ENCODE results near the gene ARVCF.

ARVCF gene

DNA sequence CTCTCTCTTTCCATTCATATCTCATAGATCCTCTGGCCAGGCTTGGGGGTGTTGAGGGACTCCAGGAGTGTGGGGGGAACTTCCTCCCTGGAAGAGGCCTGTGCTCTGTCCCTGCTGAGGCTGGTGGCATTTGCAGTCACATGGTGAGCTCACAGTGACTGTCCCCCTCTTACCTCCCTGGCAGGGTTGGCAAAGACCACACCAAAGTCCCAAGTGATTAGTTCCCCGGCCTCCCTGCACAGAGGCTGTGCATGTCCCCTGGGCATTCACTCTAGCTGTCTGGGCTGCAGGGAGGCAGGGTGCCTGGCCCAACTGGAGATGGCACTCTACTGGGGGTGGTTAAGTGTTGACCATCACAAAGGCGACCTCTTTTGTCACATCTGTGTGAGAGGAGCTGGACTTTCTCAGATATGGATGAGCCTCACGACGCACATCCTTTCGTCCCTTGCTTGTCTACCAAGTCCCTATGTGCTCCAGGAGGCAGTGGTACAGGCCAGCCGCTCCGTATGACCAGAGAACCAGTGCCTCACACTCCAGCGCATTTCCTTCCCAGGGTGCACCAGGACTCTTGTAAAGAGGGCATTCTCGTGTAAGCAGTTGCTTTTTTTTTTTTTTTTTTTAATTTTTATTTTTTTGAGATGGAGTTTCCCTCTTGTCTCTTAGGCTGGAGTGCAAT lies 13.1 kb upstream of the ARVCF start:
- no peak for DNase-seq

DNA sequence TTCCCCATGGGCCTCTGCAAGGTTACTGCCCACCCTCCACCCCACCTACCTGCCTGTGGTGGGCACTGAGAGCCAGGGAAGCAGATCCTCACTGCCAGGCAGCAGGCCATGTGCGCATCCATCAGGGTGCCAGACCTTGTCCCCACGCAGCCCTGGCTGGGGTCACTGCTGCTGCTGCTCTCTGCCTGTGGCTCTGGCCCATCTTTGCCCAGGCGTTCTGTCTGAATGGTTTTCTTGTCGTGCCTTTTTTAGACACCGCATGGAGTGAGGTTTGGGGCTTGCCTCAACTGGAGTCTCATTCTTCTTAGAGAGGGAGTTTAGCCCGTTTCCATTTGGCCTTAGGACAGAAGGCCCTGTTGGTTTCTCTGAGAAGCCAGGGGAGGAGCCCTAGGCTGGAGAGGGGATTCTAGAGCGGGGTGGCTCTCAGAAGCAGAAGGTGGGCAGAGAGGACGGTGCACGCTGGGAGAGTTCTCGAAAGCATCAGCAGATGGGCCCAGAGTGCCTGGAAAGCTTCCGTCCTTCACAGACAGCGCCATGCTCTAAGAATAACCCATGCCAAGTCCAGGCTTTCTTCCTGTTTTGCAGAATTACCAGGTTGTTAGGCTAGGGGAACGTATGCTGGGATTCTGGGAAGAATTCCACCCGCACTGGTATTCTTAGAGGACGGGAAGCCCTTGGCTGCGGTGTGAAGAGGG lies 12.4 kb upstream of the ARVCF start:
- no peak for DNase-seq

DNA sequence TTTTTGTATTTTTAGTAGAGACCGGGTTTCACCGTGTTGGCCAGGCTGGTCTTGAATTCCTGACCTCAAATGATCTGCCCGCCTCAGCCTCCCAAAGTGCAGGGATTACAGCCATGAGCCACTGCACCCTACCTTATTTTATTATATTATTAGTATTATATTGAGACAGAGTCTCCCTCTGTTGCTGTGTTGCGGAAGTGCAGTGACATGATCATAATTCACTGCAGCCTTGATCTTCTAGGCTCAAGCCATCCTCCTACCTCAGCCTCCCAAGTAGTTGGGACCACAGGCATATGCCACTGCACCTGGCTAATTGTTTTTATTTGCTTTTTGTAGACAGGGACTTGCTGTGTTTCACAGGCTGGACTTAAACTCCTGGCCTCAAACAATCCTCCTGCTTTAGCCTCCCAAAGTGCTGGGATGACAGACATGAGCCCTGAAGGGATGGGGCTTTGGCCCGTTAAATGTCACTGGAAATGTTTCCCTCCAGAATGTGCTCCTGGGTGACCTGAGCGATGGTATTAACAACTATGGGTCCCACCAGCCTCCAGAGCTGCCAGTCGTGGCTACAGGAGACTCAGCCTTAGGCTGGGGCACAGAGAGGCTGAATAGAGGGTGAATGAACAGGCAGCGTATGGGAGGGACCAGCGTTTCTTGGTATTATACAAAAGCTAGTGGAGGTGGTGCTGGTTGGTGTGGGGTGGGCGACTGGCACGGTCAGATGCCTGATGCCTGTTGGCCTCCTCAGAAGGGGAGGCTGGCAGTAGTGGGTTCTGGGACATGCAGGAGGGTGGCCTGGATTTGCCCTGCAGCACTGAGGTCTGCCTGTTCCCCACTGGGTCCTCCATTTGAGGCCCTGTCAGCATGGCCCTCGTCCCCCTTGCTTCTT lies 11.6 kb upstream of the ARVCF start:
- DNase-seq: no peak

DNA sequence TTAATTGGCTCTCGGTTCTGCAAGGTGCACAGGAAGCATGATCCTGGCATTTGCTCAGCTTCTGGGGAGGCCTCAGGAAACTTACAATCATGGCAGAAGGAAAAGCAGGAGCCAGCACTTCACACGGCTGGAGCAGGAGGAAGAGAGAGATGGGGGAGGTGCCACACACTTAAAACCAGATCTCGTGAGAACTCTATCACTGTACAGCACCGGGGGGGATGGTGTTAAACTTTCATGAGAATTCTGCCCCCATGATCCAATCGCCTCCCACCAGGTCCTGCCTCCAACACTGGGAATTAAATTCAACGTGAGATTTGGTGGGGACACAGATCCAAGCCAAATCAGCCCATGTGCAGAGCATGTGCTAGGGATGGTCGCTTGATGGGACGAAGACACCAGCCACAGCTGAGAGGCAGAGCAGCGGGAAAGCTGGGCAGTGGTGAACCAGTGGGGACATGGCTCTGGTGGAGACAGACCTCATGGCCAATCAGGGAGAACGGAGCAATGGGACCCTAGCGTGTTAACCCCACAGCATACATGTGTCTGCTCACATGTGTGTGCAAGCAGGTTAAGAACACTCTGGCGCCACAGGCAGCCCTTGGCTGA lies 10.5 kb upstream of the ARVCF start:
- no peak for DNase-seq

DNA sequence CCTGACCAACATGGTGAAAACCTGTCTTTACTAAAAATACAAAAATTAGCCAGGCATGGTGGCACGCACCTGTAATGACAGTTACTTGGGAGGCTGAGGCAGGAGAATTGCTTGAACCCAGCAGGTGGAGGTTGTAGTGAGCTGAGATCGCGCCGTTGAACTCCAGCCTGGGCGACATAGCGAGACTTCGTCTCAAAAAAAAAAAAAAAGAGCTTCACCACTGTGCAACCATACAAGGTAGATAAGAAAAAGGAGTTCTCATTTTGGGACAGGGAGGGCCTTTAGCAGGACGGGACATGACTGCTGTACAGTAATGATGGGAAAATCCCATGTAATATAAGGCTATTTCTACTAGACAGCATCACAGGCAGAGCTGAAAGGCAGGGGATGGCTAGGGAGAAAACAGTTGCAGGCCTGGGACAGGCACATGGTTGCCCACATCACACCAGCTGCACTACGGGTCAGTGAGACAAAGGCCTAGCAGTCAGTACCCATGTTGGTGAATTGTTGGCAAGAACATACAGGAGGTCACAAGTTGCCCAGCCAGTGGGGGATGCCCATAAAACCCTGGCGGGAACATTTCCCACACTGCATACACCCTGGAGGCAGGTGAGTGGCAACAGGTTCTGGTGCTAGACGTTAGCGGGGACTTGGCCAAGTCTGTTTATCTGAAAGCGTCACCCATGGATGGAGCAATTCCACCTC lies 9.7 kb upstream of the ARVCF start:
- DNase-seq: no peak

DNA sequence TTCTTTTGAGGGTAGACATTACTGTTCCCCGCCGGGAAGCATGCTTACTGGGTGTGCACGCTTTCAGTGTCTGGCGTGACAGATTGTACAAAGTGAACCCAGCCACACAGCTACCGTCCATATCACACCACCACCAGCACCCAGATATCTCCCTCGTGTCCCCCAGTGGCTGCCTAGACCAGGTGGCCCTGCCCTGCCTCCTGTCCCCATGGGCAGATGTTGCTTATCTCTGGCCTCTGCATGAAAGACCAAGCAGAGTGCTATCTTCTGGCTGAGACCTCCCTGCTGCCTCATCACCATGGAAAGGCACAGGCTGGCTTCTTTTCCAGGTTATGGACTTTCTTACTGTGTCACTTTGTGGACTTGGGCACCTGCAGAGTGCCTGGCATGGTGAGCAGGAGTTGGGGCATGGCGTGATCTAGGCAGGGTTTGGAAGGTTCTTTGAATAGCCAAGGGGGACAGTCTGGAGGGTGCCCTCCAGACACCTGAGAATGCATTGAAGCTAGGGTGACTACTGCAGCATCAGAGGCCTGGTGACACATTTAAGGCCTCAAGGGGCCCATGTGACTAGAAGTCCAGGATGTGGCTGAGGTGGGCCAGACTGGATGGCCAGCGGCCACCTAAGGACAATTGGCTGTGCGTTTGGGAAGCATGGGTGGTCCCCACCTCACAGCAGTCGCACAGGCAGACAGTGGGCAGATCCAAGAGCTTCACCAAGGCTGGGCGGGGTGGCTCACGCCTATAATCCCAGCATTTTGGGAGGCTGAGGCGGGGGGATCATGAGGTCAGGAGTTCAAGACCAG lies 9.0 kb upstream of the ARVCF start:
- no peak for DNase-seq

DNA sequence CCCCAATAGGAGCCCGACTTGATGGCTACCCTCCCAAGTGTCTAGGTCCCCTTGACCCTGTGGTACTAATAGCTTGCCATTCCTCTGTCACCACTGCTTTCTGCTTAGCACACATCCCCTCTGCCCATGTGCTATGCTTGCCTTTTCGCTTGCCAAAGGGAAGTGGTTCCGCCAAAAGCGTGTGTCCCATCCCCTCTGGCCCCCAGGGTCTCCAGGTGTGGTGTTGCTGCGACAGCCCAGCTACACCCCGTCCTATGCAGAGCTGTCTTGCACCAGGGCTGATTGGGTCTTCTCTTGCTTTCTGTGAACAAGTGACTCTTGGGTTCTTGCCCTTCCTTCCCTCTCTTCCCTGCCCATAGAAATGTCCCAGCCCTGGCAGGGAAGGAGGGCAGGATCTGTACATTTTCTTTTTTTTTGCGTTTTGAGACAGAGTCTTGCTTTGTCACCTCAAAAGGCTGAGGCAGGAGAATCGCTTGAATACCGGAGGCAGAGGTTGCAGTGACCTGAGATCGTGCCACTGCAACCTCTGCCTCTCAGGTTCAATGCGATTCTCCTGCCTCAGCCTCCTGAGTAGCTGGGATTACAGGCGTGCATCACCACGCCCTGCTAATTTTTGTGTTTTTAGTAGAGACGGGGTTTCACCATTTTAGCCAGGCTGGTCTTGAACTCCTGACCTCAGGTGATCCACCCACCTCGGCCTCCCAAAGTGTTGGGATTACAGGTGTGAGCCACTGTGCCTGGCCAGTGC lies 8.2 kb upstream of the ARVCF start:
- no peak for DNase-seq

DNA sequence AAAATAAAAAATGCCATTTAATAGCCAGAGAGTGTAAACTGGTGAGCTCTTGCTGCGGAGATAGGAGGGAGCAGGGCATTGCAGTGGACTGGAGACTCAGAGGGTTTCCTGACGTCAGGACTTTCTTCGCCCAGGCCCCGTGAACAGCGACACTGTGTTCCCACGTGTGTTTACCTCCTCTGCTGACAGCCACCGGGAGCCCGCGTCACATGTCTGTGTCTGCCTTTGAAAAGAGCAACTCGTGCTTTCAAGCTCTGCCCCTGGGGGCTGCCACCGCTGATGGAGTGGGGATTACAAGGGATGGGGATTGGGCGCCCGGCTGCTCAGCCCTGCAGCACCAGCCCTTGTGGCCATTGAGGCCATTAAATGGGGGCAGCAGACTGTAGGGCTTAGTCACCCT lies 7.6 kb upstream of the ARVCF start:
- no peak for DNase-seq

DNA sequence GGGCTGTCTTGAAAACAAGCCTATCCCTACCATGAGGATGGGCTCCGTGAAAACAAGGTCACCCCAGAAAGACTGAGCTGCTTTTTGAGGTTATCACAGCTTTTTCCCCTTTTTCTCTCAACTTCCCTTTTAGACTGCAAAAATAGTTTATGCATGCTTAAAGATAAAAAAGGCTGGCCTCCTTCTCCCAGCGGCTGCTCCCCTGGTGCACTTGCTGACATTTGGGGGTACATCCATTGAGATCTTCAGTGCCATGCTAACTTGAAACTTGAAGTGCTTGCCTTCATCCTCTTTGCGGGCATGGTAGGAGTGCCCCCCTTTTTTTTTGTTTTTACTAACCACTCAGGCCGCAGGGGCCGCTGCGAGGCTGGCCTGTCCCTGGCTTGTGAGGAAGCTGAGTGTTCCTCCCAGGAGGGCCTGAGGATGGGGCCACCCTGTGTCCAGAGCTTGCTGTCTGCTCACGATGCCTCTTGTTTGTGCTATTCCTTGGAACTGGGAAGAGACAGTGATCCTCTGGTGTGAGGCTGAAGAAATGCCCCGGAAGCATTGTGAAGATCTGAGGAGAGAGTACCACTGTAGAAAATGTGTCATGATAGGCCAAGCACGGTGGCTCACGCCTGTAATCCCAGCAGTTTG lies 6.5 kb upstream of the ARVCF start:
- DNase-seq: no peak

DNA sequence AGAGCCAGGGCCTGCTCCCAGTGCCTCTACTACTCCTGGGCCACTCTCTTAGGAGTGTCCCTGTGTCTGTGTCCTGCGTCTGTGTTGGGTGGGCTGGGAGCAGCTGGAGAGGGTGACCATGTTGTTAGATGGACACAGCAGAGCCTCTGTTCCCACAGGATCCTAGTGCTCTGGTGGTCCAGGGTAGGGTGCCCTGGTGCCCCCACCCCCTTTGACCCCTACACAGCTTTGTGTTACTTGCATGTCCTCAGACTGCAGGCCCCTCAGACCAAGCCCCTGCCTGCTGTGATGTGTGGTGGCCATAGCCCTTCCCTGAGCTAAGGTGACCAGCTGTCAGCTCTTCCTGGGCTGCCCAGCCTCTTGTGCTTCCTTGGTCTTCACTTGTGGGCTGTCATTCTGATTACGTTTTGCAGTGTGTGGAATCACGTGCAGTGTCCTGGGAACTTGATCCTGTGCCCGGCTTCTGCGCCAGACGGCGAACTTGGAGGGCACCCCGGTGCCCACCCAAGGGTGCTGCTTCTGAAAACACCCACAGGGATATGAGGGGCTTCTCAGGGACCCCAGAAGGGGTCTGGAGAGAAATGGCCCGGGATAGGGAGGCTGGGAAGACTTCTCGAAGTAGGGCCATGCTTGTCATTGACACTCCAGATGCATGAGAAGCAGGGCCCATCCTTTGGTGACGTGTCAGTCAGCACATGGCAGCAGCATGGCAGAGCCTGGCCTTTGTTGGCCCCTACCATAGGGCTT lies 5.8 kb upstream of the ARVCF start:
- DNase-seq: no peak

DNA sequence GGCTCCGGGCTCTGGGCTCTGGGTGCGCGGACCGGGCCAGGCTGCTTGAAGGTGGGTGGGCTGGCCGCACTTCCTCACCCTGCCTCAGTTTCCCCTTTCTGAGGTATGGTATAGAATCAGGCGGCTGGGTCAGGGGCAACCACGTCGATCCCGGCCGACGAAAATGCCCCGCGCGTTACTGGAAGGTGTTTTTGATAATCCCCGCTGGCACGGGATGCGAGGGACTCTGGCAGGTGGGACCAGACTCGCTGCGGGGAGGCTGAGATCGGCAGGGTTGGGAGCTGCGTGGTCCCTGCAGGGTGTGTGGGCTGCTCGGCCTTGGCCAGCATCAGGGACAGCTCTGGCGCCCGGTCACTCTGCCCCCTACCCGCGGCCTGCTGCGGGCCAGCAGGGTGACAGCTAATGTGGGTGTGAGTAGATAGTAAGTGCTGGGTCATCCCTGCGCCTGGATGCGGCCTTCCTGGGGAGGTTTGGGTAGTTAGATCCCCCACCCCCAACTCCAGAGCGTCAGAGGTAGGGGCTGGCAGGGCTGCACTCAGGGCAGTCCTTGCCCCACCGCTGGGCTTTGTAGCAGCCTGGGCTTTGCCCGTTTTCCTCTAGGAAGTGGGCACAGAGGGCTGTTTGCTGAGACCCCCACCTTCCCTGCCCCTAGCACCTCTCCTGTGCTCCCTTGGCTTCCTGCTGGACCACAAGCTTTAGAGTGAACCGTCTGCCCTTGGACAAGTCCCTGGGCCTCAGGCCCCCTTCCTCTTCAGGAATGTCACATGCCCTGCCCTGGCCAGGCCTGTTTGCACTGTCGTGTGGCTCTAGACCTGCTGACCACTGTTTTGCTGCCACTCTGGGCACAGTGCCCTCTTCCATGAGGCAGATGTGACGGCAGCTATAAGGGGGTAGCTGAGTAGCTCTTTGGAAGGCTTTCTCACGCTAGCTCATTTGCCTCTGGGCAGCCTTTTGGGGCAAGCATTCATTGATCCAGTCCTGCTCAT lies 4.9 kb upstream of the ARVCF start:
- no peak for DNase-seq

DNA sequence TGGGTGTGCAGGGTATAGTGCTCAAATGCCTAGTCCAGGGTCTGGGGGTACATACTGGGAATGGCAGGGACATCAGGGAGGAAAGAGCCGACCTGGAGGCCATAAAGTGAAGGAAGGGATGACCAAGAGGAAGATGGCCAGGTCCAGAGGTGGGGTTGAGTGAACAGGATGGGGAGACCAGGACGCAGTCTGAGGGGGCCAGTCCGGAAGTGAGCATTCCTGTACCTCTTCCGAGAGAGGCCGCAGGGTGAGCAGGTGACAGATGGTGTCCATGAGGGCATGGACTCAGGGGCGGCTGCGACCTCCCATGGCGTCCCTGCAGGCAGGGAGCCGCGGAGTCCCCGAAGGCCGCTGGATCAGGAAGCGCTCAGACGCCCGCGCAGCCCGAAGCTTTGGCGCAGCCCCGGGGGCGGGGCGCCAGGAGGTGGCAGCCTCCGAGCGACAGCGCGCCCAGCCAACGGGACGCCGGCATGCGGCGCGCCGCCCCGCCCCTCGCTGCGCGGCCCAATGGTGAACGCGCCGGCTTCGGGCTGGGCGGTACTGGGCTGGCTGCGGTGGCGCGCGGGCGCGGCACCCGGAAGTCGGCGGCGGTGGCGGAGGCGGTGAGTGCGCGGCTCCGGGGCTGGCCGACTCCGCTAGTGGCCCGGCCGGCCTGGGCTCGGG lies 4.0 kb upstream of the ARVCF start, which contains the start of gene TANGO2:
TSS of gene TANGO2 (plus strand) at position 578 of the 663 bp plus-strand sequence. CDS start 15,689 bp downstream, outside the sequence.
- peak; percentile 91 for DNase-seq

DNA sequence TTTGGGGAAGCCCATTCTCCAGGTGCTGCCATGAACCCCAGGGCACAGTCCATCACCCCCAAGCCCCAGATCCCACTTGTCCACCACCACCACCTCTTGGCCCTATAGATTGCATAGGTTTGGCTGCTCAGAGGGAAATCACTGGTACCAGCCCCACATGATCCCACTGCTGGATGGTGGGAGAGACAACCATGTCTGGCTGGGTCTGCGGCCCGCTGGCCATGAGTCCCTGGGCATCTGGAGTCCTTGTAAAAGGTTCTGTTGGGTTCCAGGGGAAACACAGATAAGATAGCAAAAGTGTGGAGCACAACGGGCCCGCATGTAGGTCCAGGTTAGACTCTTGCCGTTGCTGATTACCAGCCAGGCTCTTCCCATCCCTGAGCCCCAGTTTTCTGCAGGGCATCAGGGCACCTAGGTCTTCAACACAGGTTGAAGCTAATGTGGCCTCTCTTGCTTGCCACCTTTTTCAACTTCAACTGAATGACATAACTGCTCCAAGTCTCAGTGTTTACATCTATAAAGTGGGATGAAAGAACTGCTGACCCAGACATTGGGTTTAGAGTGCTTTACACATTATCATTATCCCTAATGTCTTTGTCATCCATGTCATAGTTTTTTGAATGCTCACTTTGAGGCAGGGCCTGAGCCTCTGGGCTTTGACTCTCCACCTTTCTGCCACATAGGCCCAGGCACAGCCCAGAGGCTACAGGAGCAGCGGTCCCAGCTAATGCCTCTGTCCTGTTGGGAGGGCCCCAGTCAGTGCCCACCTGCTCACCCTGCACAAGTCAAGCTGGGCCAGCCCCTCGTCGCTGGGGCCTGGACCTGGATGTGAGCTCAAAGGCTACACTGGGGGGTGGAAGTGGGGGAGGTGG lies 3.3 kb upstream of the ARVCF start:
- no peak for DNase-seq

DNA sequence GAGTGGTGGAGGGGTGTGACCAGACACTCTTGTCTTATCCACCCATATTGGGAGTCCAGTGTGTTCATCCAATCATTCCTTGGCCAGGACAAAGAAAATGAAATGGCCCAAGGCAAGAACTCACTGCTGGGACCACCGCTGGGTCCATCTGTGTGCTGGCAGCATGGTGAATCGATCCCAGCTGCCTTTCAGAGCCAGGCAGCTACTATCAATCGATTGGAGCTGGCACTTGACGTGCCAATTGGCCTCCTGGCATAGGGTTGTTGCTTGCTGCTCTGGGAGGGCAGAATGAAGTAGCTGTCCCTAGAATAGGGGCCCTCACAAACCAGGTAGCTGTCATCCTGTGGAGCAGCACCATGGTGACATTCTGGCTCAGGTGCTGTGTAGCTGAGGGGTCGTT lies 1.4 kb upstream of the ARVCF start:
- DNase-seq: no peak

DNA sequence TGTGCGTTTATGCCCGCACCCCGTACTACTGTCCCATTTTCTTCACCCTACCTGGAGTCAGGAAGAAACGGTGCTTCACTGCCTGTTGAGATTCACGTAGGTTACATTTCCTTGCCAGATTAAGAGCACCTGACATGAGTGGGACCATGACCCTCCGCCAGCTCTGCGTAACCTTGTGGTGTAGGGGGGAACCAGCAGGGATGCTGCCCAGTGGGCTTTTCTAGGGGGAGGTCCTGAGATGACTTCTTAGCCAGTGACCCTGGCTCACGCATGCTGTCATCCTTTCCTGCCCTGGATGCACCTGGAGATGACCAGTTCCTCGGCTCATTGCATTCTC lies 967 bp upstream of the ARVCF start:
- no peak for DNase-seq

DNA sequence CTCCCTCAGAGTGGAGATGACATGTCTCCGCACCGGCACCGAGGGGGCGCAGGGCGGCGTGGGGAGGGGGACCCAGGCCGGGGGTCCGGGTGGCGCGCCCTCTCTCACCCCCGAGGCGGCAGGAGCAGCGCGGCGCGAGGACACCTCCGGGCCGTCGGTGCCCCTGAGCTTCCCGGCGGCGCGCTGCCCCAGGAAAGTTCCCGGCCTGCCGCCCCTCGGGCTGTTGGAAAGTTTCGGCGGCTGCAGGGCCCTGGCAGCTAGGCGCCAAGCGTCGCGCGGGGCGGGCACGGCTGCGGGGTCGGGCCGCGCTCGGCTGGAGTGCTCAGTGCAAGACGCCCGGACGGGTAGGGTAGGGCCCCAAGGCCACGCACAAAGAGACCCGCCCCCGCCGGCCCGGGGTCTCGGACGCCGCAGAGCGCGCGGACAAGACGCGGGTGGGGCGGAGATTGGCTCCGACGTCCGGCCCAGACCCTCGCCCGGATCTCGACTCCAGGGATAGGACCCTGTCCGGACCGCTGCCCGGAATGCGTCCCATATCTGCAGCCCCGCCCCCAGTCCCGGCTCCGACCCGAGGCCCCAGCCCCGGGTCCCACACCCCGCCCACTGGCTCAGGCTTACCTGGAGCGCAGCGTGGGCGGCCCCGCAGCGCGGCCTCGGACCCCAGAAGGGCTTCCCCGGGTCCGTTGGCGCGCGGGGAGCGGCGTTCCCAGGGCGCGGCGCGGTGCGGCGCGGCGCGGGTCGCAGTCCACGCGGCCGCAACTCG lies 471 bp downstream of the ARVCF start:
- peak; percentile 21 for DNase-seq

Measured in activated CD4-positive, alpha-beta T cell treated with anti-CD3 and anti-CD28 coated beads for 1 hour (primary cell).